ENCODE measurements around the gene RPL29. TPM values are rescaled to one million over a fixed set of nuclear protein-coding genes. Genes with fewer than 3 reads are reported as not detected.

RPL29 gene
- total and polyA plus RNA-seq, 2 experiments from 2014 or later = 844 to 1,533 TPM

DNA sequence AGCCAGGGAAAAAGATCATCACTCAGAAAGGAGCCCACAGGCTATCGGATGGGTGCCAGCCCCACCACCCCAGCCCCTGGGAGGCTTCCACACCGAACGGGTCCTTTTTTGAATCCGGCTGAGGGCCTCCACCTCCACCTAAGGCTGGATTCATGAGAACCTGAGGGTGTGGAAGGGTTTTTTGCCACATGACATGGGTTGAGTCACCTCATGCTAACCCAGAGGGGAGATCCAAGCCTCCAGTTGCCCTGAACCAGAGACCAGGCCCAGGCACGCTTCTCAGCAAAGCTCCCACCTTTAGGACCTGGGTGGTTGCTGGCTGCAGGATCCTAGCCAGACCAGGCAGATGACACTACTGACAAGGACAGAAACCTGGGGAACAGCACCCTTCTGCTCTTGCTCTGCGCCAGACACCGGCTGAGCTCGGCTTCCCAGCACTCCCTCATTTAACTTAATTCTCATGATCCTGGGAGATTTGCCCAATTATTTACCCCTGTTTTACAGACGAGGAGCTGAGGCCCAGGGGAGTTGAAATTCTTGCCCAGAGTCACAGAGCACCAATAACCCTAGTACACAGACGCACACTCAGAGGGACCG, 35.1 kb upstream of the RPL29 start:
- no peaks in the 10 kb centered on the region for H3K27me3 ChIP-seq
- DNase-seq (ENCODE audit: low read depth in 1 of 2, low spot score in 1 of 2) = no peak
- no peak overlapping the region for H3K4me3 ChIP-seq
- H3K4me1 ChIP-seq (ENCODE audit: low read depth) = peaks cover 43% of the 10 kb centered on the region
- H3K36me3 ChIP-seq = no peaks in the 10 kb centered on the region
- H3K9me3 ChIP-seq (ENCODE audit: low read depth) = no peaks in the 10 kb centered on the region
- peak overlapping the region; percentile 4 for H3K27ac ChIP-seq
- TF ChIP-seq, protein P1, sequence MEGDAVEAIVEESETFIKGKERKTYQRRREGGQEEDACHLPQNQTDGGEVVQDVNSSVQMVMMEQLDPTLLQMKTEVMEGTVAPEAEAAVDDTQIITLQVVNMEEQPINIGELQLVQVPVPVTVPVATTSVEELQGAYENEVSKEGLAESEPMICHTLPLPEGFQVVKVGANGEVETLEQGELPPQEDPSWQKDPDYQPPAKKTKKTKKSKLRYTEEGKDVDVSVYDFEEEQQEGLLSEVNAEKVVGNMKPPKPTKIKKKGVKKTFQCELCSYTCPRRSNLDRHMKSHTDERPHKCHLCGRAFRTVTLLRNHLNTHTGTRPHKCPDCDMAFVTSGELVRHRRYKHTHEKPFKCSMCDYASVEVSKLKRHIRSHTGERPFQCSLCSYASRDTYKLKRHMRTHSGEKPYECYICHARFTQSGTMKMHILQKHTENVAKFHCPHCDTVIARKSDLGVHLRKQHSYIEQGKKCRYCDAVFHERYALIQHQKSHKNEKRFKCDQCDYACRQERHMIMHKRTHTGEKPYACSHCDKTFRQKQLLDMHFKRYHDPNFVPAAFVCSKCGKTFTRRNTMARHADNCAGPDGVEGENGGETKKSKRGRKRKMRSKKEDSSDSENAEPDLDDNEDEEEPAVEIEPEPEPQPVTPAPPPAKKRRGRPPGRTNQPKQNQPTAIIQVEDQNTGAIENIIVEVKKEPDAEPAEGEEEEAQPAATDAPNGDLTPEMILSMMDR (IDR thresholded peaks at IDR 0.05; ENCODE audit: low read depth, low read length) = no peak

DNA sequence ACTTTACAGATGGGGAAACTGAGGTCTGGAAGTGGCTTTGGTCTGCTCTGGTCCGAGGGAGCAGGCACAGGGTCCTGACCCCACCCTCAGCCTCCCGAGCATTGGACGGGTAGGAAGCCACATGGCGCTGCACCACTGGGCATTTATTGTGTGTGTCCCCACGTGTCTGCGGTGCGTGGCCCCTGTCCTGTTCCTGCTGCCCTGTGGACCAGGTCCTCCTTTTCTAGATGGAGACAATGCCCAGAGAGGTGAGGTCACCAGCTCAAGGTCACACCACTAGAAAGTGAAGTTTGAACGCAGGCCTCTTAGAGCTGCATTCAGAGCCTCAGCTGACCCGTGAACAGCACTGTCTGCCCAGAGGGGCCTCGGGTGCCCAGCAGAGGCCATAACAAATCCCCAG, 33.8 kb upstream of the RPL29 start:
- Histone ChIP-seq H3K4me1 (ENCODE audit: low read depth) (peaks cover 50% of the 10 kb centered on the region), H3K4me3 (no peak overlapping the region), H3K36me3 (no peaks in the 10 kb centered on the region), H3K9me3 (ENCODE audit: low read depth) (no peaks in the 10 kb centered on the region), H3K27ac (peak overlapping the region; percentile 50), H3K27me3 (no peaks in the 10 kb centered on the region)
- DNase-seq (ENCODE audit: low read depth in 1 of 2, low spot score in 1 of 2) = no peak
- TF ChIP-seq, protein P1 (IDR thresholded peaks at IDR 0.05; ENCODE audit: low read depth, low read length) = no peak

DNA sequence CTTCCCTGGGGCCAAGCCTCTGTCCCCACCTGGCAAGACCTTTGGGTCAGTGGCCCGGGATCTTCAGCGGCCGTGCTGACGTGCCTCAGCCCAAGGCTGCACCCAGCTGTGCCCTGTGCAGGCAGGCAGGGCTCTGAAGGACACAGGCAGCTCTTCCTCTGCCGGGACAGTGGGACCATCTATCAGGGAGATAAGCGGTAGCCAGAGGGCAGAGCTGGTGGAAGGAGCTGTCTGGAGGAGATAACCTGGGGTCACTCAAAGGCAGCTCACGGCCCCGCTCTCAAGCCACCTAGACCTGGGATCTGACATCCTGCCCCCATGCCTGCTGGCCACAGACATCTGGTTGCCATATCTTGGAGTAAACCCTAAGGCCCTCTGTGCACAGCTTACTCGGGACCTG, 33.4 kb upstream of the RPL29 start:
- Histone ChIP-seq H3K4me3 (no peak overlapping the region), H3K27me3 (no peaks in the 10 kb centered on the region), H3K27ac (peak overlapping the region; percentile 50), H3K4me1 (ENCODE audit: low read depth) (peaks cover 53% of the 10 kb centered on the region), H3K36me3 (no peaks in the 10 kb centered on the region), H3K9me3 (ENCODE audit: low read depth) (no peaks in the 10 kb centered on the region)
- DNase-seq (ENCODE audit: low read depth in 1 of 2, low spot score in 1 of 2) = no peak
- TF ChIP-seq, protein P1 (IDR thresholded peaks at IDR 0.05; ENCODE audit: low read depth, low read length) = no peak

DNA sequence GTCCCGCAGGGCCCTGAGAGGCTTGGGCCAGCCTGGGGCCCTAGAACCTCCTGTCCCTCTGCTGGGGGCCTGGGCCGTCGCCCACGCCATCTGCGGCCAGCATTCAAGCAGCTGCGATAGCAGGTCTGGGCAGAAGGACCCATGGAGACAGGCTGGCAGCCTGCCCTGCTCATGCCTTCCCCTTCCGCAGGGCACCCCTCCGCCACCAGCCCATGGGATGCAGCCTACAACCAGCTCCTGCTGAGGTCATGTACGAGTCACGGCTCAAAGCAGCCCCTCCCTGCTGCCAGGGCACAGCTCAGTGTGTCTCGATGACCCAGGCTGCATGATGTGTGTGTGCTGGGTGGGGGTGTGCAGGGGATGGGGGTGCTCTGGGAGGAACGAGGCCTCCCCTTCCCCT, 32.9 kb upstream of the RPL29 start:
- Histone ChIP-seq H3K36me3 (no peaks in the 10 kb centered on the region), H3K27ac (no peak overlapping the region), H3K4me3 (no peak overlapping the region), H3K4me1 (ENCODE audit: low read depth) (peaks cover 58% of the 10 kb centered on the region), H3K27me3 (no peaks in the 10 kb centered on the region), H3K9me3 (ENCODE audit: low read depth) (no peaks in the 10 kb centered on the region)
- TF ChIP-seq, protein P1 (IDR thresholded peaks at IDR 0.05; ENCODE audit: low read depth, low read length) = no peak
- DNase-seq (ENCODE audit: low read depth in 1 of 2, low spot score in 1 of 2) = no peak

DNA sequence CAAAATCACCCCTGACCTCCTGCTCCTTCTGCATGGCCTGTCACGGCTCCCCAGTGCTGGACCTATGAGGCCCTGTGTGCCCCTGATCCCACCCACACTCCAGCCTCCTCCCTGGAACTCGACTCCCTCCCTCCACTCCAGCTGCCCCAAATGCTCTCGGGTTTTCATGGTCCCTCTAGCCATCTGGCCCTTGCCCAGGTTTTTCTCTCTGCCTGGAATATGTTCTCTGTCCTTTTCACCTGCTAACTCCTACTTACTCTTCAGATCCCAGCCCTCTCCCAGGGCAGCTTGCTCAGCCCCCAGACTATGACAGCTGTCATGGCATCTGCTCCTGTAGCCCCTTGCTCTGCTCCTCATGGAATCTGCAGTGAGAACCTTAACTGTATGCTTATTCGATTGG, 30.3 kb upstream of the RPL29 start:
- peaks cover 71% of the 10 kb centered on the region for H3K4me1 ChIP-seq (ENCODE audit: low read depth)

More for the DNA sequence above, 30.3 kb upstream of the RPL29 start:
- Histone ChIP-seq H3K27ac (peak overlapping the region; percentile 62), H3K9me3 (ENCODE audit: low read depth) (no peaks in the 10 kb centered on the region), H3K36me3 (no peaks in the 10 kb centered on the region), H3K27me3 (no peaks in the 10 kb centered on the region), H3K4me3 (no peak overlapping the region)
- TF ChIP-seq, protein P1 (IDR thresholded peaks at IDR 0.05; ENCODE audit: low read depth, low read length) = no peak
- no peak for DNase-seq (ENCODE audit: low read depth in 1 of 2, low spot score in 1 of 2)

Data from cardiac muscle cell (in vitro differentiated cells and primary cell).